ENCODE measurements around the gene PKD1. TPM values are rescaled to one million over a fixed set of nuclear protein-coding genes. Genes with fewer than 3 reads are reported as not detected.
"Not testable (repeated sequence)": the region's sequence is repeated elsewhere in the genome, so short reads cannot be mapped to it uniquely, and the experiment has no call there.

The PKD1 gene
- total RNA-seq, 2 experiments from 2014 or later, result 60.5 to 69.6 TPM

GRCh38 chr16:2123706-2124376, 11.9 kb downstream of the PKD1 start:
- DNase-seq; H3K27me3 Mint-ChIP-seq; H3K36me3 Mint-ChIP-seq (ENCODE audit: low read depth); CTCF ChIA-PET; H3K27ac Mint-ChIP-seq; H3K4me1 Mint-ChIP-seq; POLR2A ChIA-PET; H3K4me3 Mint-ChIP-seq; H3K9me3 Mint-ChIP-seq: not testable (repeated sequence)

- H3K36me3 Mint-ChIP-seq (ENCODE audit: low read depth); H3K27me3 Mint-ChIP-seq; POLR2A ChIA-PET; DNase-seq; H3K4me3 Mint-ChIP-seq; H3K27ac Mint-ChIP-seq; H3K4me1 Mint-ChIP-seq; CTCF ChIA-PET; H3K9me3 Mint-ChIP-seq: not testable (repeated sequence)
Measured at GRCh38 chr16:2122934-2123683, 12.6 kb downstream of the PKD1 start.

DNA sequence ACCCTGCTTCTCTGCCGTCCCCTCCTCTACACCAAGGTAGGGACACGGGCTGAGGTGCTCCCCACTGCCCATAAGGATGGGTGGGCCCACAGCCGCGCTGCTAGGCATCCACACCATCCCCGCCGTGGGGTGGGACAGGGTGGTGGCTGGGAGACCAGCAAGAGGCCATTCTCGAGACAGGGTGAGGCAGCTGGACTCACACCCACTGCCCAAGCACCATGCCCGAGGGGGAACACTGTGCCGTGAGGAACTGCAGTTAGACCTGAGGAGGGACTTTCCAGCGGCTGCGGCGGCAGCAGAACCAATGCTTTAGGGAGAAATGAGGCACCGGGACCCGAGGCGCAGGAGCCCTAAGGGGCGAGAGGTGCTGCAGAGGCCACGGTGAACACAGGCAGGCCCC, 13.3 kb downstream of the PKD1 start:
- DNase-seq, result no peak
- H3K9me3 Mint-ChIP-seq, result no peaks in the 10 kb centered on the region
- no peaks in the 10 kb centered on the region for H3K27me3 Mint-ChIP-seq
- CTCF ChIA-PET, result no interaction called here
- no peak overlapping the region for H3K4me3 Mint-ChIP-seq
- no peaks in the 10 kb centered on the region for H3K36me3 Mint-ChIP-seq (ENCODE audit: low read depth)
- POLR2A ChIA-PET, result no interaction called here
- H3K4me1 Mint-ChIP-seq, result peaks cover 4% of the 10 kb centered on the region
- no peak overlapping the region for H3K27ac Mint-ChIP-seq

- ChIA-PET CTCF (interaction anchor here (1.0 kb wide), 1 partner anchor 18 kb away, joined by 14 read pairs; no protein-coding TSS in a partner anchor), POLR2A (no interaction called here)
- Mint-ChIP-seq H3K36me3 (ENCODE audit: low read depth) (no peaks in the 10 kb centered on the region), H3K4me1 (peaks cover 2% of the 10 kb centered on the region), H3K27me3 (no peaks in the 10 kb centered on the region), H3K9me3 (no peaks in the 10 kb centered on the region), H3K4me3 (no peak overlapping the region), H3K27ac (no peak overlapping the region)
- DNase-seq, result no peak
Measured at GRCh38 chr16:2121853-2122252, 13.8 kb downstream of the PKD1 start.

- not testable (repeated sequence) for H3K9me3 Mint-ChIP-seq
Measured at GRCh38 chr16:2121325-2121724, 14.4 kb downstream of the PKD1 start.

GRCh38 chr16:2117960-2118722, 17.6 kb downstream of the PKD1 start:
- H3K36me3 Mint-ChIP-seq (ENCODE audit: low read depth); H3K27ac Mint-ChIP-seq; CTCF ChIA-PET; H3K4me1 Mint-ChIP-seq; H3K9me3 Mint-ChIP-seq; H3K4me3 Mint-ChIP-seq; POLR2A ChIA-PET; DNase-seq; H3K27me3 Mint-ChIP-seq: not testable (repeated sequence)

More at GRCh38 chr16:2121325-2121724, 14.4 kb downstream of the PKD1 start:
- H3K36me3 Mint-ChIP-seq (ENCODE audit: low read depth); H3K27ac Mint-ChIP-seq; DNase-seq; H3K4me1 Mint-ChIP-seq; POLR2A ChIA-PET; H3K27me3 Mint-ChIP-seq; H3K4me3 Mint-ChIP-seq: not testable (repeated sequence)
- CTCF ChIA-PET, result interaction anchor here (0.6 to 1.0 kb wide), 2 partner anchors 19 to 55 kb away, joined by 3 to 14 read pairs; no protein-coding TSS in a partner anchor

DNA sequence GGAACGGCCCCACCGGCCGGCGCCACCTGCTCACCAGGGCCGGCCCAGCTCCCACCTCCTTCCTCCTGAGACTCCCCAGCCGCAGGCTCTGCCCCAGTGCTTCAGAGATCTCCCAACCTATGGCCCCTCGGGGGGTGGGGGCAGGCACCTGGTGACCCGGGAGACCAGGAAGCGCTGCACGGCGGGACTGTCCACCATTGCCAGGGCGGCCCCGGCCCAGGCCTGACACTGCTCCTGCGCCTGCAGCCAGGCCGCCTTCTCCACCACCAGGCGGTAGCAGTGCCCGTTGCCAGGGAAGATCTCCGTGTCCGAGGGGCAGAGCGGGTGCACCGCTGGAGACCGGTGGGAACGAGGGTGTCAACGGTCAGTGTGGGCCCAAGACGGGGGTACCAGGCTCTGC, 18.4 kb downstream of the PKD1 start:
- POLR2A ChIA-PET; H3K9me3 Mint-ChIP-seq; H3K36me3 Mint-ChIP-seq (ENCODE audit: low read depth); DNase-seq; H3K27ac Mint-ChIP-seq; H3K27me3 Mint-ChIP-seq; CTCF ChIA-PET; H3K4me3 Mint-ChIP-seq; H3K4me1 Mint-ChIP-seq: not testable (repeated sequence)

DNA sequence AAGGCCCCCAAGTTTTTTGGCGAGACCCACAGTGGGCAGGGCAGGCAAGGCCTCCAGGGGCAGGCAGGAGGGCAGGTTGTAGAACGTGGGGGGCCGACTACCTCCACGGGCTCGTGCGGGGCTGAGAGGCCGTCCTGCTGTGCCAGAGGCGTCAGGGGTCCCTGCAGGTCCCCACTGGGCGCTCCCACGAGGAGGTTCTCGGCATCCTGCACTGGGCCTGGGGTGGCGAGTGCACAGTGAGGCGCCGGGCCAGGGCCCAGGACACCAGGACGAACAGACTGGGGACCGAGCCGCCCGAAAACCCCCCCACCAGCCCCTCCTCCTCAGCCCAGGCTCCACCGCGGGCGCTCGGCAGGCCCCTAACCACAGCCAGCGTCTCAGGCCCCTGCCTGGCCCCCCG, 19.3 kb downstream of the PKD1 start:
- H3K27me3 Mint-ChIP-seq; H3K36me3 Mint-ChIP-seq (ENCODE audit: low read depth); H3K4me3 Mint-ChIP-seq; H3K4me1 Mint-ChIP-seq; POLR2A ChIA-PET; H3K27ac Mint-ChIP-seq; H3K9me3 Mint-ChIP-seq; DNase-seq; CTCF ChIA-PET: not testable (repeated sequence)

- no peaks in the 10 kb centered on the region for H3K36me3 Mint-ChIP-seq (ENCODE audit: low read depth)
- H3K4me3 Mint-ChIP-seq, result no peak overlapping the region
- H3K27me3 Mint-ChIP-seq, result no peaks in the 10 kb centered on the region
- DNase-seq, result no peak
- CTCF ChIA-PET, result no interaction called here
- H3K4me1 Mint-ChIP-seq, result no peaks in the 10 kb centered on the region
- no peak overlapping the region for H3K27ac Mint-ChIP-seq
- no peaks in the 10 kb centered on the region for H3K9me3 Mint-ChIP-seq
- POLR2A ChIA-PET, result no interaction called here
Measured at GRCh38 chr16:2115591-2115973, 20.1 kb downstream of the PKD1 start.

GRCh38 chr16:2114885-2115590, 20.7 kb downstream of the PKD1 start:
- H3K36me3 Mint-ChIP-seq (ENCODE audit: low read depth); DNase-seq; H3K4me1 Mint-ChIP-seq; CTCF ChIA-PET; H3K9me3 Mint-ChIP-seq; H3K27ac Mint-ChIP-seq; H3K27me3 Mint-ChIP-seq; POLR2A ChIA-PET; H3K4me3 Mint-ChIP-seq: not testable (repeated sequence)

- CTCF ChIA-PET; H3K4me3 Mint-ChIP-seq; H3K4me1 Mint-ChIP-seq; POLR2A ChIA-PET; H3K9me3 Mint-ChIP-seq; H3K27ac Mint-ChIP-seq; H3K36me3 Mint-ChIP-seq (ENCODE audit: low read depth); H3K27me3 Mint-ChIP-seq; DNase-seq: not testable (repeated sequence)
Measured at GRCh38 chr16:2114225-2114624, 21.5 kb downstream of the PKD1 start.

DNA sequence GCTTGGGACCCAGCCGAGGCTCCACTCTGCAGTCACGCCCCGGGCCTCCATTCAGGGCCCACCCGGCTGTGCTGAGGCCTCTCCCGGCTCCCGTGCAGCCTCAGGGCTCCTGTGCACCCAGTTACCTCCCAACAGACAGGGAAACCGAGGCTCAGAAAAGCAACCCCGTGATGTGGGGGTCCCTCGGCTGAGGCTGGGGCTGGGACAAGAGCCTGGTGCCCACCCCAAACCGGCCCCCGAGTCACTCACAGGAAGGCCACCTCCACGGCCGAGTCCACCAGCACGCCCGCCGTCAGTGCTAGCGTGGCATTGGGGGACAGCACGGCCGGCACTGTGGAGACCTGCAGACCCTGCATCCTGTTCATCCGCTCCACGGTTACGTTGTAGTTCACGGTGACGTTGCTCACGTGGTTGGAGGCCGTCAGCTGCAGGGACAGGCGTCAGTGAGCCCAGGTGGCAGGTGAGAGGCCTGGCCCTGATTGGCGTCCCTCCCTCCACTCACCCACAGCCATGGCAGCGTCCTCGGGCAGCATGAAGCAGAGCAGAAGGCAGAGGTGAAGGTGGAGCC, 23.1 kb downstream of the PKD1 start:
- DNase-seq; H3K27me3 Mint-ChIP-seq; H3K4me3 Mint-ChIP-seq; H3K4me1 Mint-ChIP-seq; POLR2A ChIA-PET; H3K36me3 Mint-ChIP-seq (ENCODE audit: low read depth); H3K9me3 Mint-ChIP-seq; CTCF ChIA-PET; H3K27ac Mint-ChIP-seq: not testable (repeated sequence)
